Medulla oblongata (tissue), 1 donor: ENCODE measurements around the gene NFIX.
A peak's percentile ranks its signal among the peaks of the same experiment; 100 is the strongest.

ENCODE experiments used
- DNase-seq: peaks from one replicate; pipeline ENCODE4 v3.0.0-alpha.2; 2015; ENCODE audit errors: extremely low spot score

Gene NFIX

GRCh38 chr19:13072188-13072908 lies 77.1 kb downstream of the NFIX start:
- DNase-seq: peak; percentile 98

DNA sequence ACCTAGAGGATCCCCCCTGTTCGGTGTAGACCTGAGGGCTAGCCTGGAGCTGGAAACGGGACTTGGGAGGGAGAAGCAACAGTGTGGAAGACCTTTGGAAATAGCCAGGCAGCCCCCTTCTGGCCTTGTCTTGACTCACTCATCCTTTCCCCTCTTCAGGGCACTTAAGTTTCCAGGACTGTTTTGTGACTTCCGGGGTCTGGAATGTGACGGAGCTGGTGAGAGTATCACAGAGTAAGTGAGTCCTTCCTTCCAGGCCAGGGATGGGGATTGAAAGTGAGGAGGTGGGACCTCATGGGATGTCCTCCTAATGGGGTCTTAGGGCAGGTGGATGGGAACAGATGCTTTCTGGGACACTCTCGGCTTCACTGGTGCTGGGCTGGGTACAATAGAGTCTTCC lies 78.0 kb downstream of the NFIX start:
- no peak for DNase-seq

DNA sequence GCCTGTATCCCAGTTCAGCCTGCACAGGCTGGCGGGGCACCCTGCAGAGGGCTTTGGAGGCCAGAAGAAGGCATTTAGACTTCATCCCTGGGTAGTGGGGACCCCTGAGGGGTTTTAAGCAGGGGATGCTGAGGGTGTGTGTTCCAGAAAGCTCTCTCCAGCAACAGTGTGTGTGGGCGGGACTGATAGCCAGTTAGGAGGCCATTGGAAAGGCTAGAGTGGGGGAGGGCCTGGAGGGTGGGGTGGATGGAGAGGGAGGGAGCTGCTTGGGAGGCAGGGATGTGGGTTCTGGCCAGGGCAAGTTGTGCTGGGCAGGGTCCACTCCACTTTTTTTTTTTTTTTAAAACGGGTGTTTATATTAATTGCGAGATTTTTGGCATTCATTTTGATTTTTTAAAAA lies 79.1 kb downstream of the NFIX start:
- no peak for DNase-seq

GRCh38 chr19:13076320-13076719 lies 81.0 kb downstream of the NFIX start:
- no peak for DNase-seq

DNA sequence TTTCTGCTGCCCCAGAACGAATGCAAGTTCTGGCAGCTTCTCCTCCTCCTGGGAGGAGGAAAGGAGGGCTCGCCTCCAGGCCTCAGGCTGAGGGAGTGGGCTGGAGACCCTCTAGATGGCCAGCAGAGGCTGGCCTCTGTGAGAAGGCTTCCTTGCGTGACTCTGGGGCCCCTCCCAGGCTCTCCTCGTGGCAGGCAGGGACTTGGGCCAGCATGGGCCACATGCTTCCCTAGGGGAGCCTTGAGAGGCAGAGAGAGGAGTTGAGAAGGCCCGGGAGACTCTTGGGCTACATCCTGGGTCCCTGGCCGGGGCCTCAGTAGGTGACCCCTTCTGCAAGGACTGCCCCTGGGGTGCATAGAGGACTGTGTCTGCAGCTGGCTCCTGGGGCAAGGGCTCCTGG lies 81.5 kb downstream of the NFIX start:
- peak; percentile 82 for DNase-seq

DNA sequence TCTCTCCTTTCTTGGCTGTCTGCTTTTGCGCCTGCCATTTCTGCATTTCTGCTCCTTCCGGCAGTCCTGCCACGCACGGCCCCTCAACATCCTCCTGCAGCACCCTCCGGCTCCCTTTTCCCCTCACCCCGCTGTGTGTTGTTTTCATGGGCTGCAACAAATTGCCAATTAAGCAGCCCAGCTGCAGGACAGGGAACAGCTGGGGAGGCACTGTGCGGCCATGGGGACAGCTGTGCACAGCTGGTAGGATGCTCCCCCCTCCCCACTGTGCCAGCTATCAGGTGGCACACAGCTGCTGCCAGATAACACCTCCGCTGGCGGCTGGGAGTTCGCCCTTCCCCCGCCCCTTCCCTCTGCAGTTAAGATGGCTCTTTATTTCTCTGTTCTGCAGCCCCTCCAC lies 82.0 kb downstream of the NFIX start:
- no peak for DNase-seq

- DNase-seq: no peak
Measured at GRCh38 chr19:13078381-13078780, 83.1 kb downstream of the NFIX start.

DNA sequence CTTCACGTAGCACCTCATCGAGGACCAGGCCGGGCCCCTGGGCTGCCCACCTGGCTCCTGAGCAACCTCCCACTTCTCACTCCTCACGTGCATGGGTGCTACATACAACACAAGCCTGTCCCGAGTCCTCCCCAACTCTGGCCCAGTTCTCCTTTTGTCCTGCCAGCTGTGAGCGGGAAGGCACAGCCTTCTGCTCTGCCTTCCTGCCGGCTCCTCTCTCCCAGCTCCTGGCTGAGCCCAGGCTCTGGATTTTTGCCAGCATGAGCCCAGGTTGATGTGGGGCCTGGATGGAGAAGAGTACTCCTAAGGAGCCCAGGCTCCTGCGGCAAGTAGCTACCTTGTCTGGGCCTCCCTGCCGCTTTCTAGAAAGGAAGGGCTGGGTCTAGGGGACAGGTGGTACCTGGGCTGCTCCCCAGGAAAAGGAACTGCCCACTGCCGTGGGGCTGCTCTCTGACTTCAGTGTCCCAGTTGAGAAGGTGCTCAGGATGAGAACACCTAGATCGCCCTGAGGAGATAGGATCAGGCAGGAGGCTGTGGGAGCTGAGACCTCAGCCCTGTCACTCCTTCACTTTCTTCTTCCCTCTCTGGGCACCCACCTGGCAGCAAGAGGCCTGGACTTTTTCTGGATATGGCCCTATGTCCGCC lies 83.7 kb downstream of the NFIX start:
- no peak for DNase-seq

DNA sequence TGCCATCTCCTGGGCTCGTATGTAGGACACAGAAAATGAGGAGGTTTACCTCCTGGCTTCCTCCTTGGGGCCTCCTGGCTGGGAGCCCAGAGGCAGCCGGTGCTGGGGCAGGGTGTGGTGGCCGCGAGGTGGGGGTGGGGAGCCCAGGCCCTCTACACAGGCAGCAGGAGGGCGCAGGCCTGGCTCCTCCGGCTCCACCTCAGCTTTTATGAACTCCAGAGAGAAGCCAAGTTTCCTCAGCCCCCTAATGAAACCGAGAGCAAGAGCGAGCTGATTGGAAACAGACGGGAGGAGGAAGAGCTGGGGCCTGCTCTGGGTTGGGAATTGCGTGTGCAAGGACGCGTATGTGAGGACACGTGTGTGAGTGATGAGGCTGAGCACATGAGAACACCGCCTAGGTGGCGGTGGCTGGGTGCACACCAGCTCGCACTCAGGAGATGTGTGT lies 84.3 kb downstream of the NFIX start:
- DNase-seq: no peak

- peak; percentile 73 for DNase-seq
Measured at GRCh38 chr19:13082192-13083007, 87.1 kb downstream of the NFIX start.

DNA sequence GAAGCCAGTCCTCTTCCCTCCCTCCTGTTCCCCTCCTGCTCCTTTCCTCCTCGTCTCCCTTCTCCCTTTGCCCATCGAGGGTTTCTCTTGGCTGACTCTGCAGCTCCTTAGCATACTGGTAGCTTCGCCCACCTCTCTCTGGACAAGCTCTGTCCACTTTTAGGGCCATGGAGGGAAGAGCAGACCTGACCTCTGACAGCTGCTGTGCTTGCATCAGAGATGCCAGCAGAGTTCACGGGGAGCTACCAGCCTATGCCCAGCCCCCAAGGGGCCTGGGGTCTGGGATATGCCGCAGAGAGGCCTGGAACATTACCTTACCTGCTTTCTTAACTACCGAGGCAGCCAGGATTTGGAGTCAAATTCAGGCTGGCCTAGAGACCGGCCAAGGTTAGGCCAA lies 87.7 kb downstream of the NFIX start:
- DNase-seq: no peak

- no peak for DNase-seq
Measured at GRCh38 chr19:13083627-13084026, 88.4 kb downstream of the NFIX start.

DNA sequence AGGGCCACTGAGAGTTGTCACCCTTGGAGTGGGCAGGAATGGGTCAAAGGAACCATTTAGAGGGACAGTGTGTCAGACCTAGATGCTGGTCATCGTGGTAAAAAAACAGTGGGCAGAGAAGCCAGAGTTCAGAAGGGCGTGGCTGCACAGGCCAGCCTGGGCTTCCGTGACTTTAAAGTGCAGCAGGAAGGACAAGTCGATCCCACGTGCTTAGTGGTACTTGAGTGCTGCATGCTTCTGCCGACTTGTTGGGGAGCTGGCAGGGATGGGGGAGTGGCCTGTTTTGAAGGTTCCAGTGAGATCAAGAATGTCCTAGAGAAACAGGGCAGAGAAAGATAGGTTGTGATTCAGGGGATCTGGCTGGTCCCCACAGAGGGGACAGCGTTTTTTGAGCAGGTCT lies 90.4 kb downstream of the NFIX start:
- no peak for DNase-seq

- no peak for DNase-seq
Measured at GRCh38 chr19:13086341-13086740, 91.1 kb downstream of the NFIX start.

GRCh38 chr19:13087295-13087694 lies 92.0 kb downstream of the NFIX start:
- DNase-seq: no peak

DNA sequence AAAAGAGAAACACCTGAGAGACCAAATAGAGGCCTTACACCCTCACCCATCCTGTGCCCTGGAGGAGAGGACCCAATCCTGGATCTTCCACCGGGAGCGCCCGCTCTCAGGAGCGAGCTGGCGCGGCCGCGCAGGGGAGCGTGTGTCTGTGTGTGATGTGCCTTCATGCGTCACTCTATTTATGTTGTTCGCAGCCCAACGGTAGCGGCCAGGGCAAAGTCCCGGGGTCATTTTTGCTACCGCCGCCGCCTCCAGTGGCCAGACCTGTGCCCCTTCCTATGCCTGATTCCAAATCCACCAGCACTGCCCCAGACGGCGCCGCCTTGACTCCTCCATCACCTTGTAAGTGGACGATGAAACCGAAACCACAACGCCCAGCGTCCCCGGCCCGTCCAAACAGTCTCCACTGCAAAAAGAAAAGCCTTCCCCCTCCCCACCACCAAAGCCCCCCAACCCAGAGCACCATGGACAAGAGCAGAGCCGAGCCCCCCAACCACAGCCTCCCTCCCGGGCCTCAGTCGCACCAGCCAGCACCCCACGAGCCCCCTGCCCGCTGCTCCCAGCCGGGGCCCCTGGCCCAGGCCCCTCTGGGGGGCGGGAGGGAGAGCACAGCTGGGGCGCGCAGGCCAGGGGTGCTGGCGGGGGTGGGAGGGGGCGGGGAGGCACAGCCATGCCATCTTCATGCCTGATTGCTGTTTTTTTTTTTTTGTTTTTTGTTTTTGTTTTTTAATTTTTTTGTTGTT lies 92.7 kb downstream of the NFIX start:
- DNase-seq: no peak

- DNase-seq: no peak
Measured at GRCh38 chr19:13089139-13089856, 94.0 kb downstream of the NFIX start.

DNA sequence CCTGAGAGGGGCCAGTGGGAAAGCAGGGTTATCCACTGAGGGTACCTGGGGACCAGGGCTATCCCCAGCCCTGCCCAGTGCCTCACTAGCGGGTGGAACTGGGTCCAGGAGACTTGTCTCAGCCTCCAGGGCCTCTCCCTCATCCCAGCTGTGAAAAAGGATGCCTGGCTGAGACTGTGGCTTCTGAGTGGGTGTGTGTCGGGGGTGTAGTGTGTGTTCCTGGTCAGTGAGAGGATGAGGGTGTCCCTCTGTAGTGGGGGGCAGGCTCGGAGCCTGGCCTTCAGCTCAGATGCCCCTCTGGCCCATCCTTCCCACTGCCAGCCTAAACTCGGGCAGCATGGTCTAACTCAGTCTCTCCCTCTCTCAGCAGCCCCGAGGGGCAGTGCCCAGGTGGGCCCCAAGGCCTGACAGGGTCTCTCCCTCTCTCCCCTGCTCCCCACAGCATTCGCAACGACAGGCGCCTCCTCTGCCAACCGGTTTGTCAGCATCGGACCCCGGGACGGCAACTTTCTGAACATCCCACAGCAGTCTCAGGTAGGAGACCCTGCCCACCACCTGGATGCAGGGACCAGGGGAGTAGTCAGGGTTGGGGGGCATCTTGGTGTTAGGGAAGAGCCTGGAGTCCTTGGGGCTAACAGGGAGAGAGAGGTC lies 94.7 kb downstream of the NFIX start:
- no peak for DNase-seq

GRCh38 chr19:13090511-13091231 lies 95.4 kb downstream of the NFIX start:
- DNase-seq: peak; percentile 9
